Measurements from ENCODE around the gene SPARCL1. TPM values are rescaled to one million over a fixed set of nuclear protein-coding genes. Genes with fewer than 3 reads are reported as not detected.

The SPARCL1 gene
- total and polyA plus RNA-seq, 2 donors (not counting 3 experiments of a cell fraction or from before 2014, with no cell fraction given), result not detected

- Histone ChIP-seq H3K27me3 (ENCODE audit: control insufficient read depth in 2 of 2, insufficient read depth in 2 of 2, low read length in 2 of 2) (no peaks in the 10 kb centered on the region), H3K79me2 (ENCODE audit: control insufficient read depth, insufficient read depth, low read length) (no peaks in the 10 kb centered on the region), H3K9me1 (replicated peaks; ENCODE audit: control insufficient read depth, extremely low read depth, insufficient read depth, low read length) (no peaks in the 10 kb centered on the region), H3K4me2 (ENCODE audit: insufficient read depth, low read length) (no peak overlapping the region), H3K36me3 (ENCODE audit: control insufficient read depth in 2 of 2, extremely low read depth in 1 of 2, insufficient read depth in 2 of 2, low read length in 2 of 2) (no peaks in the 10 kb centered on the region), H3K4me3 (replicated peaks in 1 of 3; ENCODE audit: insufficient read depth in 1 of 3, low read depth in 1 of 3, low read length in 3 of 3) (no peak overlapping the region), H3K27ac (ENCODE audit: insufficient read depth, low read depth, low read length) (no peak overlapping the region), H3K4me1 (ENCODE audit: control insufficient read depth, extremely low read depth, insufficient read depth, low read length) (no peaks in the 10 kb centered on the region), H4K20me1 (replicated peaks; ENCODE audit: control insufficient read depth, extremely low read depth, insufficient read depth, low read length) (no peaks in the 10 kb centered on the region), H2AFZ (ENCODE audit: low read depth, low read length) (no peak overlapping the region), H3K9ac (replicated peaks; ENCODE audit: extremely low read depth, insufficient read depth, low read length) (no peak overlapping the region), H3K9me3 (replicated peaks; ENCODE audit: control insufficient read depth, insufficient read depth, low read length) (no peaks in the 10 kb centered on the region)
- intact Hi-C loops (cut with micrococcal nuclease) (no loop called here), dilution Hi-C loops (cut with MboI; ENCODE audit: extremely low pct_ligation_motif_present, low sequenced_read_pairs) (no loop called here)
- no peak for TF ChIP-seq POLR2A (IDR thresholded peaks at IDR 0.05; ENCODE audit: low read depth, low read length)
- TF ChIP-seq EZH2 (IDR thresholded peaks at IDR 0.05; ENCODE audit: borderline replicate concordance, low read depth, low read length, severe bottlenecking), result no peak
- TF ChIP-seq CTCF (IDR thresholded peaks at IDR 0.05; ENCODE audit: extremely low read depth in 1 of 2, insufficient read depth in 1 of 2, low read depth in 1 of 2, low read length in 2 of 2), result no peak
- no peak for TF ChIP-seq JUN (IDR thresholded peaks at IDR 0.05; ENCODE audit: borderline replicate concordance, insufficient read depth, insufficient read length, low read depth)
- TF ChIP-seq MYC (IDR thresholded peaks at IDR 0.05; ENCODE audit: low read depth, low read length), result no peak
- no peak for TF ChIP-seq POLR2AphosphoS5 (IDR thresholded peaks at IDR 0.05; ENCODE audit: insufficient read depth, low read depth, low read length)
- no peak for TF ChIP-seq MAX (IDR thresholded peaks at IDR 0.05; ENCODE audit: insufficient read depth, insufficient read length)
- no peak for TF ChIP-seq FOS (IDR thresholded peaks at IDR 0.05; ENCODE audit: borderline replicate concordance, insufficient read depth, low read length)
- TF ChIP-seq GATA2 (IDR thresholded peaks at IDR 0.05; ENCODE audit: insufficient read depth, insufficient read length, low read depth, low read length), result no peak
- BruUV-seq (replicated peaks), result no TSS peak
- POLR2A ChIA-PET, result no interaction called here
- DNase-seq (ENCODE audit: low read depth, low spot score) (no peak), FAIRE-seq (no peak)
- CTCF ChIA-PET, result interaction anchor here (0.7 kb wide), 1 partner anchor 23 kb away, joined by 4 read pairs; no protein-coding TSS in a partner anchor
Observed at GRCh38 chr4:87567191-87567590, 38.0 kb upstream of the SPARCL1 start.

All from endothelial cell of umbilical vein (primary cell).